Psoas muscle (tissue), 8 donors: ENCODE results near the gene COL4A6. TPM values are rescaled to one million over a fixed set of nuclear protein-coding genes. Genes with fewer than 3 reads are reported as not detected.

ENCODE experiments used
- ATAC-seq, 4 donors: fragments of 200-7000 bp; cut with Tn5 transposase; one replicate each; pipeline ENCODE4 v1.9.1; 2020; ENCODE audit warnings: moderate library complexity in 3 of 4, mild to moderate bottlenecking in 2 of 4
- DNase-seq, 2 donors: peaks; one replicate each; pipeline ENCODE4 v3.0.0-alpha.2; 2020
- H3K27ac ChIP-seq: fragments of 200-600 bp; one replicate; pipeline ENCODE4 v1.8.0; 2022
- H3K27me3 ChIP-seq, 3 donors: fragments of 200-600 bp in 1 of 3; one replicate each; pipeline versions ENCODE4 v1.6.1 to v1.8.0; 2013 to 2022; ENCODE audit warnings: low read length in 2 of 3, mild to moderate bottlenecking in 2 of 3, moderate library complexity in 1 of 3; ENCODE audit not compliant: insufficient read depth in 3 of 3
- H3K36me3 ChIP-seq, 2 donors: fragments of 200-600 bp in 1 of 2; one replicate each; pipeline versions ENCODE4 v1.6.1 to v1.8.0; 2013 to 2022; ENCODE audit warnings: low read depth in 1 of 2, mild to moderate bottlenecking in 1 of 2, moderate library complexity in 1 of 2; ENCODE audit not compliant: insufficient read depth in 1 of 2
- H3K4me1 ChIP-seq: fragments of 200-600 bp; one replicate; pipeline ENCODE4 v1.8.0; 2022
- H3K4me3 ChIP-seq: fragments of 200-600 bp; one replicate; pipeline ENCODE4 v1.8.0; 2022; ENCODE audit warnings: mild to moderate bottlenecking
- H3K9me3 ChIP-seq: fragments of 200-600 bp; one replicate; pipeline ENCODE4 v1.8.0; 2022
- WGBS, 3 donors: extraction: QIAGEN DNeasy Blood & Tissue Kit; methylation state at CpG; one replicate each; pipeline versions ENCODE4 v1.1.6 to v1.1.7; 2013; 5-methylcytosine and 5-hydroxymethylcytosine counted together
- intact Hi-C, 2 donors: fragments of 100-400 bp; cut with DNase I; formaldehyde crosslinking; loops; one replicate each; pipeline versions ENCODE4 v1.11.0 to v1.14.2; 2022
- polyA plus RNA-seq, 3 donors: library from polyadenylated mRNA; stranded (reverse); fragments of 200-250 nt; gene quantifications; one replicate each; pipeline ENCODE4 v1.2.3, GENCODE V29; 2013
- total RNA-seq, 4 donors: library from RNA; stranded (reverse); fragmentation: NEBNext Ultra II Directional in 2 of 4; extraction: Animal tissue kit (Norgen Biotek cat#: 25700) in 2 of 4; gene quantifications; one replicate each; pipeline versions ENCODE4 v1.2.1 to v1.2.4, GENCODE V29; 2021 to 2023
- TF ChIP-seq, protein P1 (sequence below): fragments of 200-600 bp; IDR thresholded peaks from one replicate; pipeline ENCODE4 v1.8.0; 2022; ENCODE audit warnings: antibody characterized with exemption
- donor health status: healthy with polysubstance abuse.
- donor health status: DM: no; HTN: no; CAD: no; lungs with moderate emphysema.
- donor health status: Bipolar disorder and iron deficiency.
- donor health status: healthy.
- donor health status: DM: yes; HTN: yes; CAD: no.
- donor health status: DM: no; HTN: no; CAD: no.
- donor health status: DM: no; HTN: no; CAD: no.
- donor health status: DM: yes; HTN: yes; CAD: no.

The COL4A6 gene
- total and polyA plus RNA-seq, 7 donors: 0.17 to 3.6 (median 0.68) TPM

DNA sequence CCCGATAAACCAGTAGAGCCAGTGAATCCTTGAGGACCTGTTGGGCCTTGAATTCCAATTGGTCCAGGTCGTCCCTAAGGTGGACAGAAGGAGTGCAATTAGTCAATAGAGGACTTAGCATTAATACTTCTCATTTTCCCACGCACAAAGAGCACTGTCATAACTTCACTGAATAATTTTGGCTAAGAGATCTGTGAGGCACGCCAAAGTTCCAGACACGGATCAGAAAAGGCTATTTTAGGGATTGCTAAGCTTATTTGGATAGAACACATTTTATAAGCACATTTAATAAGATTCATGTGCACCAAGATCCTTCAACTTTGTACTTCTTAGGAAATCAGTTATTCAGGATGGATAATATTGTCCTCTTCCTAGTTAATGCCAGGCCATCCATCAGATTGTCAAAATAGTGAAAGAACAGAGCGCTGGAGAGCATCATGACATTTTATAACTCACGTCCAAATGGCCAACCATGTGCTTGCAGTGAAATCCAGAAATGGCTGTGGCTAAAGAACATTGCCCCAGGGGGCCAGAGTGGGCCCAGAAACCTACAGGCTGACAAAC, 216.8 kb downstream of the COL4A6 start:
- H3K27me3 ChIP-seq: peaks cover 0 to 8% (median 0%) of the 10 kb centered on the region in 3 donors
- no peaks in the 10 kb centered on the region for H3K4me1 ChIP-seq
- H3K36me3 ChIP-seq: no peaks in the 10 kb centered on the region
- no peak overlapping the region for H3K27ac ChIP-seq
- H3K9me3 ChIP-seq: no peaks in the 10 kb centered on the region
- ATAC-seq: no peak
- intact Hi-C loops: loop anchor here (5.0 kb wide), 2 partner anchors 86 to 316 kb away; no protein-coding TSS in a partner anchor
- TF ChIP-seq, protein P1, sequence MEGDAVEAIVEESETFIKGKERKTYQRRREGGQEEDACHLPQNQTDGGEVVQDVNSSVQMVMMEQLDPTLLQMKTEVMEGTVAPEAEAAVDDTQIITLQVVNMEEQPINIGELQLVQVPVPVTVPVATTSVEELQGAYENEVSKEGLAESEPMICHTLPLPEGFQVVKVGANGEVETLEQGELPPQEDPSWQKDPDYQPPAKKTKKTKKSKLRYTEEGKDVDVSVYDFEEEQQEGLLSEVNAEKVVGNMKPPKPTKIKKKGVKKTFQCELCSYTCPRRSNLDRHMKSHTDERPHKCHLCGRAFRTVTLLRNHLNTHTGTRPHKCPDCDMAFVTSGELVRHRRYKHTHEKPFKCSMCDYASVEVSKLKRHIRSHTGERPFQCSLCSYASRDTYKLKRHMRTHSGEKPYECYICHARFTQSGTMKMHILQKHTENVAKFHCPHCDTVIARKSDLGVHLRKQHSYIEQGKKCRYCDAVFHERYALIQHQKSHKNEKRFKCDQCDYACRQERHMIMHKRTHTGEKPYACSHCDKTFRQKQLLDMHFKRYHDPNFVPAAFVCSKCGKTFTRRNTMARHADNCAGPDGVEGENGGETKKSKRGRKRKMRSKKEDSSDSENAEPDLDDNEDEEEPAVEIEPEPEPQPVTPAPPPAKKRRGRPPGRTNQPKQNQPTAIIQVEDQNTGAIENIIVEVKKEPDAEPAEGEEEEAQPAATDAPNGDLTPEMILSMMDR: no peak
- DNase-seq: no peak
- H3K4me3 ChIP-seq: no peak overlapping the region
- 28 to 55% (median 42%) methylated on average over 7 of the region's 7 CpGs for WGBS, 3 donors

DNA sequence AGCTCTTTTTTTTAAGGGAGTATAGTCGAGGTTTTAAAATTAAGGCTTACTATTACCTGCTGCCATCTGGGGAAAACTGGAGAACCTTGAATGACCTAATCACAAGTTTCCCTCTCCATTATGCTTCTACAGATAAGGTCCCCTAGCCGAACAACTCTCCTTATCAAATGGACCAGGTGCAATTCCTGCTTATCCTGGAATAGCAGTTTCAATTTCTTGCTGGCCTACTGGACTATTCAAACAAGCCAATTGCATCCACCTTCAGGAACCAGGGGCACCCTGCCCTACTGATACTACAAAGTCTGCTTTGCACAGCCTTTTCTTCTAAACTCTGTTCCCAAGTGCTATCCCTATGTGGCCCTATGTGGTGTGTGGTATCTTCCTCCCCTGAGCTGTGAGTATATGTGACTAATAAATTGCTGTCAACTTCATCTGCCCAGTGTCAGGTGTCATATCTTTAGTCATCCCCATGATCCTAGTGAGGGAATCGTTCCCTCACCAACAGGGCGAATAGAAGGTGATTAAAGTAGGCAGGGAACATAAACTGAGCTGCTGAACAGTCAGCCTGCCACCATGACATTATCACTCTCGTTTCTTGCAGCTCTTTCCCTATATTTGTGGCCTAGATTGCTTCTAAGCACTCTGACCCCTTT, 218.1 kb downstream of the COL4A6 start:
- H3K9me3 ChIP-seq: no peaks in the 10 kb centered on the region
- intact Hi-C loops: loop anchor here (5.0 kb wide), 2 partner anchors 87 to 317 kb away; no protein-coding TSS in a partner anchor

DNA sequence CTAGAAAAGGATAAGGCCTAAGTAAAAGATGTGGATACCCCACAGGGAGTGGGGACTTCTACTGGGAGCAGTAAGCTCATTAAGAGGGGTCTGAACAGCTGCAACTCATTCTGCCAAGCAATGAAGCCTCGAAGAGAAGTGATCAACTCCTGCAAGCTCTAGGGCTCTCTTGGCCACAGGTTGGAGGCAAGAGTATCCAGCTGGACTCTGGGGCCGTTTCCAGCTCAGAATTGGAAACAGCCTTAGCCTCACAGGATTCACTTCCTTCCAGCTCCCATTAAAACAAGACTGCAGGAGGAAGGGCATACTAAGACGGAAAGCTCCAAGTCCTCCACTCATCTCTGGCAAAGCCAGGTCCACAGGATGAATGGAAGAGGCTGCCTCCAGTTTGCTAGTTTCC, 220.3 kb downstream of the COL4A6 start:
- WGBS, 3 donors: 10 to 21% (median 15%) methylated on average over 3 of the region's 3 CpGs
- H3K27ac ChIP-seq: no peak overlapping the region

More for the DNA sequence above, 218.1 kb downstream of the COL4A6 start:
- no peak for DNase-seq
- TF ChIP-seq, protein P1: no peak
- WGBS, 3 donors: 50 to 82% (median 50%) methylated on average over 5 of the region's 5 CpGs
- peak in 3 of 4 donors; percentile 82 to 90 (median 85) for ATAC-seq
- no peaks in the 10 kb centered on the region for H3K4me1 ChIP-seq
- no peaks in the 10 kb centered on the region for H3K36me3 ChIP-seq
- peaks cover 0 to 15% (median 0%) of the 10 kb centered on the region in 3 donors for H3K27me3 ChIP-seq
- H3K27ac ChIP-seq: no peak overlapping the region
- no peak overlapping the region for H3K4me3 ChIP-seq

DNA sequence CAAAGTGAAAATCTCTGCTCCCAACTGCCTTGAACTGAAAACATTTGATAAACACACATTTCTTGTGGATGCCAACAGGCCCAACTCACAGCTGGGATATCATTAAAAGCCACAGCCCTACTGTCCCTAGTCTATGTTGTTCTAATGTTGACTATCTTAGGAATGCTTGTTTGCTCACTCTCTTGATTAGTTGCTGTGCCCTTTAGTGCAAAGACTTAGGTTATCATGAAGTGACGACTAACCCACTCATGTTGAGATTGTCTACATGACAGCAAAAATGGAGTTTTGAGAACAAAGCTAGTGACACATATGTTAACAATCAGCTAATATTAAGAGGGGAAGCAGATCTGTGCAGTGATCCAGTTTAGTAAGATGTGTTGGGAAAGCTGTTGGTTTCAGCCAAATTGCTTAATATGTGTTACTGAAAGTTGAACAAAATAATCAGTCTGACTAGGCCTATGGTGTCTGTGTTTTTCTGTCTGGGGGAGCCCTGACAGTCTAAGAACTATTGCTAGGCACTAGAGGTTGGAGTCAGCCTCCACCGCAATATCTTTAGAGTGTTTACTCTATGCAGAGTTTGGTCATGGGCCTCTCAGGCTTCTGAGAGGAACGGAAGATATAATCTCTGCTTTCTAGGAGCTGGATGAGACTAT, 221.2 kb downstream of the COL4A6 start:
- WGBS, 3 donors: 71 to 83% (median 79%) methylated on average over 3 of the region's 3 CpGs
- TF ChIP-seq, protein P1: no peak
- Histone ChIP-seq H3K9me3 (no peaks in the 10 kb centered on the region), H3K27me3 (peaks cover 0 to 15% (median 0%) of the 10 kb centered on the region in 3 donors), H3K36me3 (no peaks in the 10 kb centered on the region), H3K27ac (no peak overlapping the region), H3K4me1 (no peaks in the 10 kb centered on the region), H3K4me3 (no peak overlapping the region)
- DNase-seq (no peak), ATAC-seq (peak in 1 of 4 donors; percentile 44)
- intact Hi-C loops: no loop called here

More for the DNA sequence above, 220.3 kb downstream of the COL4A6 start:
- no peak overlapping the region for H3K4me3 ChIP-seq
- peak; percentile 30 to 52 for DNase-seq
- no peaks in the 10 kb centered on the region for H3K4me1 ChIP-seq
- H3K36me3 ChIP-seq: no peaks in the 10 kb centered on the region
- no peaks in the 10 kb centered on the region for H3K9me3 ChIP-seq
- H3K27me3 ChIP-seq: peaks cover 0 to 13% (median 0%) of the 10 kb centered on the region in 3 donors
- TF ChIP-seq, protein P1: no peak
- intact Hi-C loops: no loop called here
- ATAC-seq: peak in 1 of 4 donors; percentile 32
